ENCODE data around the gene CPNE9. TPM values are rescaled to one million over a fixed set of nuclear protein-coding genes. Genes with fewer than 3 reads are reported as not detected.

Gene CPNE9
- total RNA-seq (2014; rRNA removed; shearing (Covaris generic)), result not detected in 2 replicates
- polyA plus RNA-seq (2014; cell fraction: nucleus; rRNA removed), result not detected in 2 replicates

GRCh38 chr3:9703736-9704346, at the start of gene CPNE9:
TSS of gene CPNE9 (plus strand) at chr3:9703833. CDS start at chr3:9703997, 164 bp downstream.
- DNase-seq (ENCODE audit: extremely low read depth, low read depth), result no peak

- DNase-seq (ENCODE audit: extremely low read depth, low read depth), result no peak
These were observed 43.8 kb upstream of the CPNE9 start for GRCh38 chr3:9659849-9660248.

GRCh38 chr3:9660972-9661371, 42.7 kb upstream of the CPNE9 start:
- DNase-seq (ENCODE audit: extremely low read depth, low read depth), result no peak

- no peak for DNase-seq (ENCODE audit: extremely low read depth, low read depth)
These were observed 39.4 kb upstream of the CPNE9 start for GRCh38 chr3:9664119-9664751.

- no peak for DNase-seq (ENCODE audit: extremely low read depth, low read depth)
These were observed 36.8 kb upstream of the CPNE9 start for GRCh38 chr3:9666704-9667445.

GRCh38 chr3:9669277-9669676, 34.4 kb upstream of the CPNE9 start:
- DNase-seq (ENCODE audit: extremely low read depth, low read depth), result no peak

GRCh38 chr3:9669720-9670432, 33.8 kb upstream of the CPNE9 start:
- no peak for DNase-seq (ENCODE audit: extremely low read depth, low read depth)

GRCh38 chr3:9673082-9673481, 30.6 kb upstream of the CPNE9 start:
- no peak for DNase-seq (ENCODE audit: extremely low read depth, low read depth)

- DNase-seq (ENCODE audit: extremely low read depth, low read depth), result no peak
These were observed 29.9 kb upstream of the CPNE9 start for GRCh38 chr3:9673752-9674151.

GRCh38 chr3:9675736-9676290, 27.8 kb upstream of the CPNE9 start:
- DNase-seq (ENCODE audit: extremely low read depth, low read depth), result no peak

GRCh38 chr3:9676785-9677184, 26.8 kb upstream of the CPNE9 start:
- no peak for DNase-seq (ENCODE audit: extremely low read depth, low read depth)

GRCh38 chr3:9678493-9678892, 25.1 kb upstream of the CPNE9 start:
- DNase-seq (ENCODE audit: extremely low read depth, low read depth), result no peak

GRCh38 chr3:9679476-9680080, 24.1 kb upstream of the CPNE9 start:
- DNase-seq (ENCODE audit: extremely low read depth, low read depth), result no peak

- no peak for DNase-seq (ENCODE audit: extremely low read depth, low read depth)
These were observed 22.5 kb upstream of the CPNE9 start for GRCh38 chr3:9681011-9681722.

- DNase-seq (ENCODE audit: extremely low read depth, low read depth), result no peak
These were observed 21.9 kb upstream of the CPNE9 start for GRCh38 chr3:9681723-9682081.

- no peak for DNase-seq (ENCODE audit: extremely low read depth, low read depth)
These were observed 21.5 kb upstream of the CPNE9 start for GRCh38 chr3:9682096-9682495.

GRCh38 chr3:9683426-9683825, 20.2 kb upstream of the CPNE9 start:
- DNase-seq (ENCODE audit: extremely low read depth, low read depth), result no peak

GRCh38 chr3:9685216-9686049, 18.2 kb upstream of the CPNE9 start:
- no peak for DNase-seq (ENCODE audit: extremely low read depth, low read depth)

GRCh38 chr3:9686050-9686550, 17.5 kb upstream of the CPNE9 start:
- DNase-seq (ENCODE audit: extremely low read depth, low read depth), result no peak
